ENCODE results near the gene ARHGEF19.
"Not testable (repeated sequence)": the region's sequence is repeated elsewhere in the genome, so short reads cannot be mapped to it uniquely, and the experiment has no call there.

The ARHGEF19 gene

DNA sequence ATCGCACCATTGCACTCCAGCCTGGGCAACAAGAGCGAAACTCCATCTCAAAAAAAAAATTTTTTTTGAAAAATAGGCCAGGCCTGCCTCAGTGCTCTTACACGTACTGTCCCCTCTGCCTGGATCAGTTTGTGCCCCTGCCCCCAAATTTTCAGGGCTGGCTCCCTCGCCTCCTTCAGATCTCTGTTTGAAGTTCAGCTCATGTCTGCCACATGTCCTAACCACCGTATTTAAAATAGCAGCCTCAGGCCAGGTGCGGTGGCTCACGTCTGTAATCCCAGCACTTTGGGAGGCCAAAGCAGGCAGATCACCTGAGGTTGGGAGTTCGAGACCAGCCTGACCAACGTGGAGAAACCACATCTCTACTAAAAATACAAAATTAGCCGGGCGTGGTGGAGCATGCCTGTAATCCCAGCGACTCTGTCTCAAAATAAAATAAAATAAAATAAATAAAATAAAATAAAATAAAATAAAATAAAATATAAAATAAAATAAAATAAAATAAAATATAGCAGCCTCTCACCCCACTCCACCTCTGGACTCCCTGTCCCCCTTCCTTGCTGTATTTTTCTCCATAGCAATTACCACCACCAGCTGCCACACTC lies 48.7 kb downstream of the ARHGEF19 start:
- not testable (repeated sequence) for DNase-seq

DNA sequence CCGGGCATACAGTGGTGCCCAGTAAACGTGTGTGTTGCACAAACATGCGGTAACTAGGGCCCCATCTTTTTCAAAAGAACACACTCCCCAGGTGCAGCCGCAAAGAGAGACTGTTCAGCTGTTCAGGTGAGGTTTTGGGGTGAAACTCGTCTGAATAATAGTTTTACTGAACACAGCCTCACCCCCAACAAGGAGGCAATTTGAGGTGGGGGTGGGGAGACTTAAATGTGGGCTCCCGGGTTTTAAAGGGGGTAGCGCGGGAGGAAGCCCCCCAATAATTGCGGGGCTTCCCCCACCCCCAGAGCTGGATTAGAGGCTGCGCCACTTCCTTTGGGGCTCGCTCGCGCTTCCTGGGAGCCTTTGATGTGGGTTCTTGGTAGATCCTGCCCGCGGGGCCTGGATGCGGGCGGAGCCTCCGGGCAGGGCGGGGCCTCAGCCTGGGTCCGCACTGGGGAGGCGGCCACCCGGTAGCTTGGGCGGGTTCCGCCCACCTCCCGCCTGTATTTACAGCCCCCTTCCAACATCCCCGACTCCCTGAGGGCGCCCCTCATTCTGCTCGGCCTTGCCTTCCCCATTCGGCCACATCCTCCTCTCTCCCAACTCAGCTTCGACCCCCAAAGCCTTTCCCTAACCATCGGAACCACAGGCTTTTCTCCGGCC lies 50.2 kb downstream of the ARHGEF19 start:
- DNase-seq, result no peak

DNA sequence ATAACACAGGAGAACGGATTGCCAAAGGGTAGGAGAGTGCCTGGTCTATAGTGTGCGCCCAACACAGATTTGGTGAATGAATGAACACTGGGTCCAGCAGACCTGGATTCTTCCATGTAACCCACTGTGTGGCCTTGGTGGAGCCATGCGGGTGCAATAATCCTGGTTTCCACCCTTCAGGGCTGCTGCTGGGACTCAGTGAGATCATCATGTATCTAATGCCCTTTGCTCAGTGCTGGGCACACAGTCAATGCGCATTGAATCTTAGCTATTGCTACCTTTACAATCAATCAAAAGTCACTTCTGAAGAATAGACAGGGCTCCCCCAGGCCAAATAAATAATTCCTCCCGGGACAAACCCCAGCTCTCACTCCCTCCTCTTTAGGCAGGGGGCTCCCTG lies 50.7 kb downstream of the ARHGEF19 start:
- DNase-seq, result no peak

DNA sequence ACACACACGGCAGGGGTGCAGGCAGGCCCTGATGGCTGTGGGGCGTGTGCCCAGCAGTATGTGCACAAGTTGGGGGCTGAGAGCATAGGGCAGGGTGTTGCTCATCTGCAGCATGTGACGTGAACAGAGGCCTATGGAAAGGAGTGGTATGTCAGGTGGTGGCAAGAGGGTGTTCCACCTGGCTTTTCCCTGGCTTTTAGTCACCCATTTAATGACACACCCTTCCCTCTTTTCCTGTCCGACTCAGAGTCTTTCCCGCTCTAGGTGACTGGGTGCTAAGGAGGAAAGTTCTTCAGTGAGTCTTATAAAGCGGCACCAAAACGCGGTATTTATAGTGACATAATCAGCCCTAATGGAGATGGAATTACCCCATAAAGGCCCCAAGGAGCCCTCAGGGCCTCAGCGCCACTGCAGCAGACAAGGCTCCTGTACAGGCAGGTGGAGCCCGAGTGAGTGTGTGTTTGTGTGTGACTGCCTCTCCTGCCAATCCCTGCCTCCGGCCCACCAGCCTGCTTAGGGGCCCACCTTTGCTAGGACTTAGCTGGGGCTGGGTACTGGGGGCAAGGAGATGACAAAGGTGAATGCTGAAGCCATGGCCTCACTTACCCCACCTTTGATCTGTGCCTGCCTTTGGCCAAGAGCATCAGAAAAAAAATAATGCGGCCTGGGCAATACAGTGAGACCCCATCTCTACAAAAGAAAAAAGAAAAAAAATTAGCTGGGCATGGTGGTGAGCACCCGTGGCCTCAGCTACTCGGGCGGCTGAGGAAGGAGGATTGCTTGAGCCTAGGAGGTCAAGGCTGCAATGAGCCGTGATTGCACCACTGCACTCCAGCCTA lies 53.2 kb downstream of the ARHGEF19 start:
- no peak for DNase-seq

DNA sequence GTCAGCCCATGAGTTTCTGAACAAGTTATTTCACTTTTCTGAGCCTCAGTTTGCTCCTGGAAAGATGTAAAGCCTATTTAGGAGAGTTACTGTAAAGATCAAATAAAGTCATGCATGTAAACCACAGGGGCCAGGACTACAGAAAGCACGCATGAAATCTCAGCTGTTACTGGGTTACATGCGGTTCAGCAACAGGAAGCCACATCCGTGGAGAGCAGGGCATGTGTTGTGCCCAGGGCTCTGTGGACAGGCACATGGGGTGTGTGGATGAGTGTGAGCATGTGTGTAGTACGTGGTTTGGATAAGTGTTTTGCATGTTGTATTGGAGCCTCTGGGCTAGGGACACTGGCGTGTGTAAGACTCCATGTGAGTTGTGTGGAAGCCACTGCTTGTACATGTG lies 54.4 kb downstream of the ARHGEF19 start:
- no peak for DNase-seq

DNA sequence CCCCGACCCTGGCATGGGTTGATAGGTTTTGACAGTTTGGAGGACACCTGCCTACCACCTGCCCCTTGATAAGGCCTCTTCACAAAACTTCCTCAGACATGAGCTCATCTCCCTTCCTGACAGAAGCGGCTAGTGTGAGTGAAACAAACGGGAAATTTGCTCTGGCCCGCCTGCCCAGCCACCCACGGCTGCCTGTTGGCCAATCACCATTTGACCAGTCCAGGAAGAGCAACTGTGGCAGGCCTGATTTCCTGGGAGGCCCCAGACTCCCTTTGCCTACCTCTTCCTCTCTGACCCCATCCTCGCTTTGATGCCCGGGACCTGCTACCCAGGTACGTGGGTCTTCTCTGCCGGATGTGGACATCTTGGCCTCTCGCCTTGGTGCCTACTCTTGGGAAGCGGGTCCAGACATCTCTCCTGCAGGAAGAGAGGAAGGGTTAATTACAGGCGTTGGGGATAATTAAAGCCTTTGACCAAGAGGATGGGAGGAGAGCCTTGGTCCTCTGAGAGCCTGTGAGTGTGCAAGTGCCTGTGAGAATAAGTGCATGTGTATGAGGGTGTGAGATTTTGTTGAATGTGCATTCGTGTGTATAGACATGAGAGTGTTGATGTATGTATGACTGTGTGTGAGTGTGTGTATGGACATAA lies 55.5 kb downstream of the ARHGEF19 start:
- no peak for DNase-seq

DNA sequence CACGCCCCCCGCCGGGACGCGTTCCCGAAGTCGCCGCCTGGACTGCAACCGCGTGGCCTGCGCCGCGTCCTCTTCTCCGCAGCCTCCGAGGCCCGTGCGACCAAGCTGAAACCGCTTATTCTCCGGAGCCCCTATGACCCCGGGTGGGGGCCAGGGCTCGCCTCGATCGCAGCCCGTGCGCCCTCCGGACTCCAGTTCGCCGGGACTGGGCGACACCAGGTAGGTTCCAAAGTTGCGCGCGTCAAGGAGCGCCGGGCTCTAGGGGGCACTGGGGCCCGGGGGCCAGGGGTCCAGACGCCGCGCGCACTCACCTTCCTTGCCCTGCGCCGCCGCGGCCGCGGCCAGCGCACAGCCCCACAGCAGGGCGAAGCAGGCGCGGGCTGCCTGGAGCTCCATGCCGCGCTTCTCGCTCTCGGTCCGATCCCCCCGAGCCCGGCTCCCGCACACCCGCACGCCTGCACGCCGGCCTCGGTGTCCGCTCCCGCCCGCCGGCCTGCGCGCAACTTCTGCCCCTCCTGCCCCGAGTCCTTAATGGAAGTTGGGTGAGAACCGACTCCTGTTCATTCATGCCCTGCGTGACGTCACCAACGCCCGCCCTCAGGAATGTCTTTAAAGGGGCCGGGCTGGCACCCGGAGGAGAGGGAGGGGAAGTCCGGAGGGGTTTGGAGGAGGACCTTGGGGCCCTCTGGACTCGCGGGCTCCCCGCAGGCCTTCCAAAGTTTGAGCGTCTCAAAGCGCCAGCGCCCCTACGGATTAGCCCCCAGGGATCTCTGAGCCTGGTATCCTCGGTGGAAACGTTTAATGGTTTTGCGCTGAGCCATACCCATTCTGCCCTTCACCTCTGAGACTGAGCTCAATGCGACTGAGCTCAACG lies 56.7 kb downstream of the ARHGEF19 start, which contains the start of gene EPHA2:
TSS of gene EPHA2 (minus strand) at position 533 of the 874 bp plus-strand sequence. CDS start at position 396, 137 bp downstream.
- peak; percentile 68 for DNase-seq

DNA sequence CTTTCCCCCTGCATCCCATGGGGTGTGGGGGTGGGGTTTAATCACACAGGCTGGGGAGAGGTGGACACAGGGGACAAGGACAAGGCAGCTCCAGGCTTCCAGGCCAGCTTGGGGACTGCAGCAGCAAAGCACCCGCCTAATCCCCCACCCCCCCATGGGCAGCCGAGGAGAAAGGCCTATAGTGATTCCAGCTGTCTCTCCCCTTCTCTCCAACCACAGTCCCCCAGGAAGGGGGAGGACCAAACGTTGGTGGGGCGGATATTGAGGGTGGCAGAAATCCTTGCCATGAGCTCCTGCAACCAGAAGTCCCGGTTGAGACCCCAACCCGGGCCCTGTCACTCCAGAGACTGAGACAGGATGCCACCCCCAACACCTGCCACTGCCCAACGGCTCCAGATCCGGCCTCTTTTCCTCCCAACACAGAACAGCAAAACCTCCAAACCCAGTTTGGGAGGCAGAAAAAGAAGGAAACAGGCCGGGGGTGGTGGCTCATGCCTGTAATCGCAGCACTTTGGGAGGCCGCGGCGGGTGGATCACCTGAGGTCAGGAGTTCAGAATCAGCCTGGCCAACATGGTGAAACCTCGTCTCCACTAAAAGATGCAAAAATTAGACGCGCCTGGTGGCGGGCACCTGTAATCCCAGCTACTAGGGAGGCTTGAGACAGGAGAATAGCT lies 58.3 kb downstream of the ARHGEF19 start:
- DNase-seq, result no peak

DNA sequence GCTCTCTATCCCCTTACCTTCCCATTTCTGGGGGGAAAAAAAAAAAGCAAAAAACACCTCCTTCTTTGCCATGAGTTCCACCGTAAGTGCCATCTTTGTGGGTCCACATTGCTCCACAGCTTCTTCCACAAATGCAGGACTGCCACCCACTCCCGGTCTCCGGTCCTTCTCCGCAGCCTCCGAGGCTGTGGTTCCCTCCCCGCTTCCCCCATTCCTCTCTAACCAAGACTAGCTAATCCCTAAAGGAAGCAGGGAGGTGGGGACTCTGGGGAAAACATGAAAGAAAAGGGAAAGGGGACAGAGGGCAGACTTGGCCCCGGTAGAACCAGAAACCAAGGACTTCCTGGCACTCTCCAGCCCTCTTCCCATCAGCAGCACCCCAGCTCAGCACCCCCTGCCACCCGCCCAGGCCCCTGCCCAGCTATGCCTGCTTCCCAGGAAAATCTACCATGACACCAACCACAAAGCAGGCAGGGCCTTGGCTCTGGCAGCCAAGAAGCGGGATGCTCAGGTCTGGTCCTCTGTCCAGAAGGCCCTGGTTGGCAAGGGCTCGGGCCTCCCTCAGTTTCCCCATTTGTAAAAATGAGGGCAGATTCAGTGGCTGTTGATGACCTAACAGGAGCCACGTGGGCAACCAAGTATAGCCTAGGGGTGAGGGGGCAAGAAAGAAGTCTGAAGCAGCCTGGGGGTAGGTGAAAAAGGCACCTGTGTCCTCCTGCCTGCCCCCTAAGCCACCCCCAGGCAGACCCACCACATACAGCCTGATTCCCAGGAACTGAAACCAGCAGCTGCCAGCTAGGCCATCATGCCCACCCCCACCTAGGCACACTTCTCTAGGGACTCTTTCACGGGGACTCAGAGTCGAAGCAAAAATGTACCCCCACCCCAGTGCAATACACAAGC lies 59.1 kb downstream of the ARHGEF19 start:
- no peak for DNase-seq

DNA sequence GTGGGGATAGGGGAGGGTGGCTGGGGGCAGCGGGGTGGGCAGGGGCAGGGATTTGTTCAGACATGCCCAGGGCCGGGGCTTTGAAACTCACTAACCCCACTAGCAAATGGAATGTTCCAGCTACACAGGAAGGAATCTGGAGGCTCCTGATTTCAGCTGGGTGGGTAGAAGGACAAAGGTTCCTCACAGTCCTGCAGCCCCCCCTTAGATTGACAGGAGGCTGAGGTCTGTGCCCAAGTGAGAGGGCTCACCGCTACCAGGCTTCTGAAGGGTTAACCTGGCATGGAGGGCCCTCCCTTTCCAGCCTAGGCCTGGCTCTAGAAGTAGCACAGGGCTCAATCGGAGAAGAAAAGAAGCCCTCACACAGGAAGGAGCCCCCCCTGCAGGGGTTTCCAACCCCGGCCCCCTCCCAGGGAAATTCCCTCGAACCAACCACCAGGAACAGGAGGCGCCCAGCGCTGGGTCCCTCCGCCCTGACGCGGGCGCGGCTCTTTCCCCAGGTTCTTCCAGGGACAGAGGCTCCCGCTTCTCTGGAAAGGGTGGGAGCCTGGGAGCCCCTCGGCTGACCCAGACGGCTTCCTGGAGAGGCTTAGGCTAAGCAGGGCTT lies 59.9 kb downstream of the ARHGEF19 start:
- DNase-seq, result no peak

DNA sequence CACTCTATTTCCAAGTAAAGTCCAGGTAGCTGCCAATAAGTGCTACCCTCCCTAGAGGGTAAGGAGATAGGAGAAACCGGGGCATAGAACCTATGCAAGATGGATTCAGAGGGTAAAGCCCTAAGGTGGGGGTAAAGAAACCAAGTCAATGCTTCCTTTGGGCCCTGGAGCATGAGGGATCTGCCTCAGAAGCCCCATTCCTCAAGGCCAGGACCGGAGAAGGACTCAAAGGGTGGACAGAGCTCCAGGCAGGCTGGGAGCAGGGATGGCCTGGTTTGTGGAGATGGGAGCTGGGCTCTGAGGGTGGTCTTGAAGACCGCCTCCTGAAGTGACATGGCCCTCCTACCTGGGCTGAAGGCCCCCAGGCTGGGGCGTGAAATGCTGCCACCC lies 60.5 kb downstream of the ARHGEF19 start:
- no peak for DNase-seq

DNA sequence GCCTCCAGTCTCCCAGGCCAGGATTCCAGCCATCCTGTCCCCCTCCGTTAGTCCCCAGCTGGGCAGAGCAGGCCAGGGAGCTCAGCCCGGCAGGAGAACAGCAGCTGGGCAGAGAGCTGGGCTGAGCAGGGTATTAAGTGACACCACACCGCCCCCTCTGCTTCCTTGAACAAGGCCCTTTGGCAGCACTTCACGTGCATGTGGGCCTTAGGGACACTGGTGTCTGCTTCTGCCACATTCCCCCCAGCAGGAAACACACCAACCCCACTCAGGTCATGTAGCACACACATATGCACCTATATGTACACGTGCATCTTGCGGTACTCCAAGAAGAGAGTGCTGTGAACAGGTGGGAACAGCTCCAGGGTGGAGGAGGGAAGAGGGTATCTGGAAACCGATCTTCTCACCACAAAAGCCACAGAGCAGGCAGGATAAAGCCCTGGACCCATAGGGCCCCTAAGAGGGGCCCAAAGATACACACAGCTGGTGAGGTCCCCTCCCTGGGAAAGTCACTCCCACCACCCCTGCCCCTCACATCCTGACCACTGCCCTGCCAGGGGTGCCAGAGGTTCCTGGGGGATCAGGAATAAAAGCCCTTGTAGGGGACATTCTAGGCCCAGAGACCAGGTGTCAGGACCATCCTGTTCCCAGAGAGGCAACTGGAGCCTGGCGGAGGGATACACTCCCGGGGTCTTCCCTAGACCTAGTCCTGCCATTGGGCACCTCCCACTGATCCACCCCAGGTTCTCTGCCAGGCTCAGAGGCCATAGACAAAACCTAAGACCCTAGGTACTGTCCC lies 61.1 kb downstream of the ARHGEF19 start:
- no peak for DNase-seq

DNA sequence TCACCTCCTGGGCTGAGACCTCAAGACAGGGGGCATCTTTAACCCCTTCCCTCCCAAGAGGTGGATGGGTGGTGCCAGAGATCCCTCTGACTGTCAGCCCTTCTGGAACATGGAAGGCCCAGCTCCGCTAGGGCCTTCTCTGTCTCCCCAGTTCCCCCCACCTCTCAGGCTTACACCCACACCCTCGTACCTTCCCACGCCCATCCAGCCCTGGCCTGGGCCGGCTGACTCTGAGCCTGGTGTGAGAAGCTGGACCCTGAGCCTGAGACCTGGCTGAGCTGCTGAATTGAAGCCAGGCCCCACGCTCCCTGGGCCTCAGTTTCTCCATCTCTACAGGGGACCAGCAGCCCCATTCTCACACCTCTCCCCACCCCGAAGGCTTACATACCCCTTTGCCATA lies 61.9 kb downstream of the ARHGEF19 start:
- DNase-seq, result no peak

DNA sequence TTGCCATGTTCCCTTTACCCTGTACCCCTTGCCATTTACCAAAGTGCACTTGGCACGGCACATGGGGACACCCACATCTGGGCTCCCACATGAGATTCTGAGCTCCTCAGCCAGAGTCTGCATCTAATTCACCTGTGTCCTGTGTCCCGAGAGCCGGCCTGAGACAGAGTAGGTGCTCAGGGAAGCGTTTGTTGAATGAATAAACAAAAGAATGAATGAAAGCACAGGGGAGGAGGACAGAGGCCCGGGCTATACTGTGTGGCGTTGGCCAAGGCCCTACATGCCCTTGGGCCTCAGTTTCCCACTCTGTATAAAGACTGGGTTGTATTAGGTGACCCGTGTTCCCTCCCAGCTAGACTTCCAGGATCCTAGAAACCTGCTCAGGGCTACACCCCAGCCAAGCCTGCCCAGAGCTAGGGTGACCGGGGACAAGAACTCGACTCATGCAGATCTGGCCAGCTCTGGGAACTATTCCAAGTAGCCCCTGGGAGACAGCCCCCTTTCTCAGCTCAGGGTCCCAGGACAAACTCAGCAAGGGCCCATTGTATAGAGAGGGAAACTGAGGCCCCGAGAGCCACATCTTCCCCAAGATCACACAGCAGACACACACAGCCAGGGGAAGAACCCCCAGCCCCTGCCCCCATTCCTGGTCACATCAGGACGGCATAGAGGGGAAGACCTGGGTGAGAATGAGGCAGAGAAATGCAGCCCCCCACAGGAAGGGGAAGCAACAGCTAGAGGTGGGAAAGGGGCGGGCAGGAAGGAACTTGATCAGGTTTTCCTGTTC lies 62.6 kb downstream of the ARHGEF19 start:
- DNase-seq, result no peak

DNA sequence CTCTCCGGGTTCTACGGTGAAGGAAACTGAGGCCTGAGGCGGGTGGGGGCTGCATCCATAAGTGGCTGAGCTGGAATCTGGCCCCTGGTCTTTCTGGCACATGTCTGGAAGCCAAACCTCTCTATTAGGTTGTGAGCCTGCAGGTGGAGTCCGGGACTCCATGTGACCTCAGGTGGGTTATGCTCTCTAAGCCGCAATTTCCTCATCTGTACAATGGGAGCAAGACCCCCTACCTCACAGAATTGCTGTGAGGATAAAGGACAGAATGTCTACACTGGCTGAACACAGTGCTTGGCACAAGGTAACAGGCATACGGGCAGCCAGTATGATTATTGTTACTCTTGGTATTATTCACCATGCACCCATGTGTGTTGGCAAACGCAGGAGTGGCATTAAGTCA lies 63.3 kb downstream of the ARHGEF19 start:
- DNase-seq, result no peak

DNA sequence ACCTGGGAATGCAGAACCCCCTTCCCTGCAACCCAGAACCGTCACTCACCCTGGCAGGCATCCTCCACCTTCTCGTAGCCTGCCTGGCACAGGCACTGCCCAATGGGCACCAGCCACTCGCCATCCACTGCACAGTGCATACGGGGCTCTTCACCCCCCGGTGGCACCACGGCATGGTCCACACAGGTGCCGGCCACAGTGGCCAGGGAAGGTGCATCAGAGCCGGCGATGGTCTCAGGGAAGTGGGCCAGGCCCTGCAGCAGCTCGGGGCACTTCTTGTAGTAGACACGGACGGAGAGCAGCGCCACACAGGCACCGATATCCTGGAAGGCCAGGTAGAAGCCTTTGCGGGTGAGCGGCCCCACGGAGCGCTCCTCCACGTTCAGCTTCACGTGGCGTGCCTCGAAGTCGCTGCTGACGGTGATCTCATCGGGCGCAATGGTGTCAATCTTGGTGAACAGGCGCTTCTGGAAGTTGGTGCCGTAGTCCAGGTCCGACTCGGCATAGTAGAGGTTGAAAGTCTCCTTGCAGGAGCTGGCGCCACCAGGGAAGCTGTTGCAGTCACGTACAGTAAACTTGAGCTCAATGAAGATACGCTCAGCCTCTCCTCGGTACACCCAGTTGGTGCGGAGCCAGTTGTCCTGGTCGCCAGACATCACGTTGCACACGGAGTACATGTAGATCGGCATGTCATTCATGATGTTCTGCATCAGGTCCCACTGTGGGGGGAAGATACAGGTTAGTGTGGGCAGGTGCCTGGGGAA lies 63.9 kb downstream of the ARHGEF19 start:
- no peak for DNase-seq
